Endometrial microvascular endothelial cells (primary cell): Measurements from ENCODE around the gene COLEC12. TPM values are rescaled to one million over a fixed set of nuclear protein-coding genes. Genes with fewer than 3 reads are reported as not detected.

Experiments
- in situ Hi-C: cut with HindIII; loops from 2 replicates; pipeline ENCODE4 v1.10.0; 2017; ENCODE audit warnings: low sequenced_read_pairs, low pct_unique_long_range_greater_than_20kb; ENCODE audit errors: inconsistent ontology term
- total RNA-seq: library from RNA; depleted of rRNA; stranded (reverse); fragments of >200 nt; gene quantifications from one replicate; pipeline ENCODE4 v1.2.3, GENCODE V29; 2015; ENCODE audit errors: inconsistent ontology term

The COLEC12 gene
- total RNA-seq, 1 donor from 2014 or later: not detected

DNA sequence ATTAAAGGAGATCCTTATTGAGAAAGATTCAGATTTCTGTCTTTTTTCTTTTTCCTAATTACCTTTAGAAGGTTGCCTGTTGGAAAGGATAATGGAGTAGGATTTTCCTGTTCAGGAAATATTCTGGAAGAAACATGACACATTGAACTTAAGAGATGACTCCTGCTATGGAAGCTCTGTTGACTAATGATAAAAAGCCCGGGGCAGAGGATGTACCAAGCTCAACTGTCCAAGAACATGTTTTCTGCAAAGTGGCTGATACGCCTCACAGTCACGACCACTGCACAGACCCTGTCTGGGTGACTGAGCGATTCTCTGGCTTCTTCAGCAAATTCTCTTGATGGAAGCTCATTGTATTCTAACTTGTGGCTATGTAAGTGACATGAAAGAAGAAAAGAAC is 146.5 kb downstream of the COLEC12 start:
- in situ Hi-C loops: no loop called here

- in situ Hi-C loops: no loop called here
These were observed 148.1 kb downstream of the COLEC12 start for GRCh38 chr18:352438-352837.

DNA sequence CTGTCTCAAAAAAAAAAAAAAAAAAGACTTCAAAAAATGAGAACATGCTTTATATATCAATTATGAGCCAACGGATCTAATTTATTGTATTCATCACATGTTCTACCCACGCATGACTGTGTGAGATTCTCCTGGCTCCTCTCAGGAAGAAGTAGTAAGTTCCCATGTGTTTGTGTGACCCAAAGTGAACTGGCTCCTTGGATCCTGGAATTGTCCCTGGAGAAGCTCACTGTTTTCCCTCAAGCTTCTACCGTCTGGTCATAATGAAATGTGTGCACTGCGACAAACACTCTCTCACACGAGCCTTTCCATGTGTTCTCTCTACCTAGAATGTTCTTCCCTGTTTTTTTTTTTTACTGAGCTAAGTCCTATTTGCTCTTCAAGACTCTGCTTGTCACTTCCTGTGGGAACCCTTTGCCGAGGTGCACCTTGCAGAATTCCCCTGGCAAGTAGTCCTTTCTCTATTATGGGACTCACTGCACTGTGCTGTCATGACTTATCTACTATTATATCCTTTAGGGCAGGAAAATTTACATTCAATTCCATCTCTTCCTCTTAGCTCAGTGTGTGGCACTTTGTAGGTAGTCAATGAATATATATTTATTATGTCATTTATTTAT is 149.4 kb downstream of the COLEC12 start:
- in situ Hi-C loops: no loop called here

DNA sequence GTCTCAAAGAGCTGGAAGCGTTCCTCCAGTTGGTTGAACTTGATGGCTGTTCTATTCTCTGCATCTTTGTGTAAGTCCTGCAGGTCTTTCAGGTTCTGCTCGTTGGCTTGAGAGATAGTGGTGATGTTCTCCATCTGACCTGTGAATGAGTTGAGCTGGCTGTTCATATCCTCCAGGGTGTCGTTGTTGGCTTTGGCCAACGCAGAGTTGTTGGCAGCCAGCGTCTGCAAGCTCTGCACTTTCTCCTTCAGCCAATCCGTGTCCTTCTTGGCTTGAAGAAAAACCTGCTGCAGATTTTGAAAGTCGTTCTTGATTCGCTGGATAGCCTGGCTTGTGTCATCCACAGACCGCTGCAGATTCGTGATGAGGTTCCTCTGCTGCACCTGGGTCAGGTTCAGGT is 153.9 kb downstream of the COLEC12 start:
- in situ Hi-C loops: no loop called here

GRCh38 chr18:341102-341501 is 159.4 kb downstream of the COLEC12 start:
- in situ Hi-C loops: no loop called here

DNA sequence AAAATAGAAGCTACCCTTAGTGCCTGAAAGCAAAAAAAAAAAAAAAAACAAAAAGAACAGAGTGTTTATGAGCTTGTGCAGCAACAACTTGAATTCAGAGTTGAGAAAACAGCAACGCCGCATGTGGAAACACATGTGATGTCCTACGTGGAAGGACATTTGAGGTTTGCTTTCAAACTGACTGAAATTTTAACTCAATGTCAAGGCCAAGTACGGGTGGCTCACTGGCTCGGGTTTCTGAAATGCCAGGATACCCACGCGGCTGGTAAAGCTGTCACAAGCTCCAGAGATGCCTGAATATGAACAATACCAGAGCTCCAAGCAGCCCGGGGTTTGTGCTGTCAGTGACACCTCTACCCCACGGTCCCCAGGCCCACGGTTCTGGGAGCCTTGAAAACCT is 160.5 kb downstream of the COLEC12 start:
- in situ Hi-C loops: no loop called here

- in situ Hi-C loops: no loop called here
These were observed 161.3 kb downstream of the COLEC12 start for GRCh38 chr18:339200-339599.

GRCh38 chr18:336713-337112 is 163.8 kb downstream of the COLEC12 start:
- in situ Hi-C loops: no loop called here

DNA sequence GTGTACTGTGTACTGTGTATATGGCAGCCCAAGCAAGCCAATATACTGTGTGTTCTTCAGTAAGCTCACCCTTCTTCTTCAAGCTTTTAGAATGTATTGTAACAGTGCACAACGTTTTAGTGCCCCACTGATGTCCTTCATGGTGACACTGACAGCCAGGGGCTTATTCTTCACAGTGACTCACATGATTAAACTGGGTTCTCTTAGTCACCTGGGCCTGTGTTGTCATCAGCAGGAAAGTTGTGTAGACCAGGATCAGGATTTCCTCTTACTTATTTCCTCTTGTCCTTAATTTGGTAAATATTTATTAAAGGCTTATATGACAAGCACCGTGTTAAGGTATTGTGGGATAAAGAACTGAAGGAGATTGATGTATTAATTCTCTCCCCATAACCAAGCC is 164.8 kb downstream of the COLEC12 start:
- in situ Hi-C loops: no loop called here

GRCh38 chr18:334575-335132 is 165.8 kb downstream of the COLEC12 start:
- in situ Hi-C loops: no loop called here

DNA sequence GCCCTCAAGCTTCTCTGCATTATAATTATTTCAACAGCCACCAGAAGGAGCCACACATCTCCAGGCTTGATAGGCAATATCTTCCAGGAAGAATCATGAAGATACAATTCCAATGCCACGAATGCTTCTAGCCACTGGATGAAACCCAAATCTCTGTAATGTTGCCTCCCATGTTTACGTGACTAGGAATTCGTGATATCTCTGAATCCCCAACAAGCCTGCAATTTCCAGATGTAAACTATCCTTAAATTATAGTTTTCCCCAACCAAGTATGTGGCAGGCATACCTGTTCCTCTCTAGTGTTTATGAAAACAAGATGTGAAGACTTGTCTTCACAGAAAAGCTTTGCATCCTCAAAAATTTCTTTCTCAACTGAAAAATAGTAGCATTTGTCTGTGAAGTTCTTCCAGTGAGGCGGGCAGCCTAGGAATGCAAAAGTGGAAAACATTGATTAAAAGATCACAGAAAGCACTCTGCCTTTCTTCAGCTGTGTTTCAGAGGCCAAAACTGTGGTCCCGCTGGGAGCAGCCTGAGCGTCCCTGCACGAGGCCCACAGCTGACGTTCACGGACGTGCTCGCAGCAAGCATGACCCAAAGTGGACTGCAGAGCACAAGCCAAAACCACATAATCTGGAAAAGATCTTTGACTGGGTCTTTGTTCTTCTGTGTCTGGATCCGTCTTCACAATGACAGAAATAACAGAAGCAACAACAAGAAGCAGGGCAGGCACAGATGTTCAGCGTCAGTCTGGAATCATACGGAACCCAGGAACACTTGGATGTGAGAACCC is 167.6 kb downstream of the COLEC12 start:
- in situ Hi-C loops: no loop called here

- in situ Hi-C loops: no loop called here
These were observed 168.5 kb downstream of the COLEC12 start for GRCh38 chr18:332007-332406.

GRCh38 chr18:331221-331821 is 169.2 kb downstream of the COLEC12 start:
- in situ Hi-C loops: no loop called here

- in situ Hi-C loops: no loop called here
These were observed 171.6 kb downstream of the COLEC12 start for GRCh38 chr18:328928-329327.

DNA sequence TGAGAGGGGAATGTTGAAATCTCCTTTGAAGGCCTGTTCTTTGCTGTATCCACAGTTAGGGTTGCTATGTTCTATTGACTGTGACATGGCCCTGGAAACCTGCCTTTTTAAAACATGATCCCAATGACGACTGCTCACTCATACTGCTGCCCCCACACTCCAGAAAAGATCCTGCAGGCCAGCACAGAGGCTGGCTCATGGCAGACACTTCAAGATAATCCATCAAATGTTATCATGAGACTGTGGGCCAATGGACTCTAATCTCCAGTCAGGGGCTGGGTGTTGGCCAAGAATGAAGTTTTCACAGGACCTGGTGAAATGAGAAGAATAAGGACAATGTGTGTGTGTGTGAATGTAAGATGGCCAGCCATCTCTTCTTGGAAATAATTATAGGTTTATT is 173.7 kb downstream of the COLEC12 start:
- in situ Hi-C loops: no loop called here

GRCh38 chr18:323253-323622 is 177.3 kb downstream of the COLEC12 start:
- in situ Hi-C loops: no loop called here

GRCh38 chr18:321865-322467 is 178.5 kb downstream of the COLEC12 start:
- in situ Hi-C loops: no loop called here

- in situ Hi-C loops: no loop called here
These were observed 180.3 kb downstream of the COLEC12 start for GRCh38 chr18:320155-320554.

GRCh38 chr18:319720-320119 is 180.8 kb downstream of the COLEC12 start:
- in situ Hi-C loops: no loop called here
